Measurements from ENCODE around the gene ALDH4A1.

DNA sequence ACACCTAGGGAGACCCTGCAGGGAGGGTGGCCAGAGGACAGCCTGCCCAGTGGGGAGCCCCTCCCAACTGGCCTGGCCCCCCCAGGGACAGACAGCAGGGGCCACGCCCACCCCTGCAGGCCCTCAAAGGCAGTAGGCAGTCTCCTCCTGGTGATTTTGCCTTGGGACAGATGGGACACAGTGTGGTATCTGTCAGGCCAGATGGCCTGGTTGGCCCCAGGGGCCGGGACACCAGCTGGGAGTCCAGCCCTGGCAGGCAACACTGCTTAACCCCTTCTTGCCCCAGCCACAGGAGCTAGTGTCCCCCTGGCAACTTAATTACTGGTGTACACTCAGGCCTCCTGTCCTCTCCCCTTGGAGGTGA lies 36.3 kb upstream of the ALDH4A1 start:
- TF ChIP-seq POLR2AphosphoS5 (IDR thresholded peaks at IDR 0.05), result no peak
- TF ChIP-seq, protein P1, sequence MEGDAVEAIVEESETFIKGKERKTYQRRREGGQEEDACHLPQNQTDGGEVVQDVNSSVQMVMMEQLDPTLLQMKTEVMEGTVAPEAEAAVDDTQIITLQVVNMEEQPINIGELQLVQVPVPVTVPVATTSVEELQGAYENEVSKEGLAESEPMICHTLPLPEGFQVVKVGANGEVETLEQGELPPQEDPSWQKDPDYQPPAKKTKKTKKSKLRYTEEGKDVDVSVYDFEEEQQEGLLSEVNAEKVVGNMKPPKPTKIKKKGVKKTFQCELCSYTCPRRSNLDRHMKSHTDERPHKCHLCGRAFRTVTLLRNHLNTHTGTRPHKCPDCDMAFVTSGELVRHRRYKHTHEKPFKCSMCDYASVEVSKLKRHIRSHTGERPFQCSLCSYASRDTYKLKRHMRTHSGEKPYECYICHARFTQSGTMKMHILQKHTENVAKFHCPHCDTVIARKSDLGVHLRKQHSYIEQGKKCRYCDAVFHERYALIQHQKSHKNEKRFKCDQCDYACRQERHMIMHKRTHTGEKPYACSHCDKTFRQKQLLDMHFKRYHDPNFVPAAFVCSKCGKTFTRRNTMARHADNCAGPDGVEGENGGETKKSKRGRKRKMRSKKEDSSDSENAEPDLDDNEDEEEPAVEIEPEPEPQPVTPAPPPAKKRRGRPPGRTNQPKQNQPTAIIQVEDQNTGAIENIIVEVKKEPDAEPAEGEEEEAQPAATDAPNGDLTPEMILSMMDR (IDR thresholded peaks at IDR 0.05), result no peak
